Prostate gland (tissue), 2 donors: ENCODE data around the gene CAPS.

ENCODE experiments used
- CTCF ChIP-seq, 4 experiments: fragments of 200-600 bp in 2 of 4; fragments of 450-650 bp in 2 of 4; sonication (generic) in 2 of 4; IDR thresholded peaks; 1 replicate in 3 of 4; 2 replicates in 1 of 4; pipeline ENCODE4 v1.5.1; 2016 to 2019; ENCODE audit warnings: antibody characterized with exemption in 4 of 4, mild to moderate bottlenecking in 2 of 4, moderate library complexity in 2 of 4
- POLR2A ChIP-seq: fragments of 450-650 bp; IDR thresholded peaks from one replicate; pipeline ENCODE4 v1.6.1; 2016; ENCODE audit warnings: antibody characterized with exemption, mild to moderate bottlenecking
- POLR2AphosphoS5 ChIP-seq: sonication (generic); formaldehyde crosslinking; IDR thresholded peaks from one replicate; pipeline ENCODE4 v1.6.1; 2017; ENCODE audit warnings: antibody characterized with exemption

- TF ChIP-seq CTCF (IDR thresholded peaks at IDR 0.05) (no peak), POLR2A (no peak), POLR2AphosphoS5 (no peak)
These were observed 18.6 kb upstream of the CAPS start for GRCh38 chr19:5895409-5895808.
